Stimulated activated CD4-positive, alpha-beta T cell treated with anti-CD3 and anti-CD28 coated beads, Interleukin-15, amount 100 ng/mL, for 48 hours (primary cell): ENCODE results near the gene COLGALT1.
A peak's percentile ranks its signal among the peaks of the same experiment; 100 is the strongest.

Source experiments
- DNase-seq, 2 donors: peaks; one replicate each; pipeline ENCODE4 v3.0.0-alpha.2; 2020; ENCODE audit warnings: low read depth in 2 of 2

Gene COLGALT1

DNA sequence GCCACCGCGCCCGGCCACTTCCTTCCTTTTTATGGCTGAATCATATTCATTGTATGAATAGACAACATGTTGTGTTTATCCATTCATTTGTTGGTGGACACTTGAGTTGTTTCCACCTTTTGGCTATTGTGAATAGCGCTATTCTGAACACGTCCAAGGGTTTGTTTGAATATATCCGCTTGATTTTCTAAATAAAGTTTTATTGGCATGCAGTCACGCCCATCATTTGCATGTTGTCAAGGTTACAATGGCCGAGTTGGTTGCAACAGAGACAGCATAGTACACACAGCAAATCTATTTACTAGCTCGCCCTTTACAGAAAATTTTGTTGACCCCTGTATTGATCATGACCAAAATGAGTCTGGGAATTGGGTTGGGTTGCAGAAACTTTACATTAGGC, 43.5 kb downstream of the COLGALT1 start:
- DNase-seq, result no peak

DNA sequence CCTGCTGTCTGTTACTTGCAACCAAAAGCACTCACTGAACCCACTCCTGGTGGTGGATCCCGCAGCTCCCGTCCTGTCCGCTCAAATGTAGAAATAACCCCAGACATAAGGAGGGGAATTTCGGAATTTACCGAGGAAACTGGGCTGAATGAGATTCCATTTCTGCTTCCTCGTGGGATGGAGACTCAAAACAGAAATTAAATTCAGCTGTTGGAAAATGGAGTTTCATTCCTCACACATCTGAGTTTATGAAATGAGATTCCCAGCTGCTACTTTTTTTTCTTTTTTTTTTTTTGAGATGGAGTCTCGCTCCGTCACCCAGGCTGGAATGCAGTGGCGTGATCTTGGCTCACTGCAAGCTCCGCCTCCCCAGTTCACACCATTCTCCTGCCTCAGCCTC, 44.3 kb downstream of the COLGALT1 start:
- no peak for DNase-seq

DNA sequence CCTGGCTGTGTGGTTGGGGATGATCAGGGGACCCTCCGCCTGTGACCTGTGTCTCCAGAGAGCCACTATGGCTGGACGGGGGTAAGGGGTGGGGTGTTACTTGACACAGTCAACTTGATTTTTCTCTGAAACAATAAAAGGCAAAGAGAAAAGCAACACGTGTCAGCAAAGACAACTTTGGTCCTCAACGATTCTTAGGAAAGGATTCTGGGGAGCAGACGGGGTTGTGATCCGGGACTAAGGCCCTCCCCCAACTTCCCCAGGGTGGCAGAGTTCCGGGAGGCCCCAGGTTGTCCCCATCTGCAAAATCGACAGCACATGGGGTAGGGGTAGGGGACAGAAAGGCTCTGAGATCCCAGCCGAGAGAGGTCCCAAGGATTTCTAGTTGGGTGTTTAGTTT, 46.2 kb downstream of the COLGALT1 start:
- DNase-seq, result no peak

DNA sequence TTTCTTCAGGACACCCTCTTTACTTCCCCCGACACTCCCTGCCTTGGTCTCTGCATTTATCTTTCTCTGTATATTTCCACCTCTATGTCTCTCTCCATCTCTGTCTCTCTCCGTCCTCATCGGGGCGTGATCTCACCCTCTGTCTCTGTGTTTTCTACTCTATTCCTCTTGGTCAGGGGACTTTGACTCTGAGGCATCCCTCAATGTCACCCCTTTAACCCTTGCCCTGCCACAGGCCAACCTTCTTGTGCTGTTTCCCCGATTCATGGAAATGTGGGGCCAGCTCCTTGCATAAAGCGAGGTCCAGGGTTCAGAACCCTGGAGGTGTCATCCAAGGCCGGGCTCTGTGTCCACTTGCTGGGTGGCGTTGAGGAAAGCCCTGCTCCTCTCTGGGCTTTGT, 46.8 kb downstream of the COLGALT1 start:
- no peak for DNase-seq

DNA sequence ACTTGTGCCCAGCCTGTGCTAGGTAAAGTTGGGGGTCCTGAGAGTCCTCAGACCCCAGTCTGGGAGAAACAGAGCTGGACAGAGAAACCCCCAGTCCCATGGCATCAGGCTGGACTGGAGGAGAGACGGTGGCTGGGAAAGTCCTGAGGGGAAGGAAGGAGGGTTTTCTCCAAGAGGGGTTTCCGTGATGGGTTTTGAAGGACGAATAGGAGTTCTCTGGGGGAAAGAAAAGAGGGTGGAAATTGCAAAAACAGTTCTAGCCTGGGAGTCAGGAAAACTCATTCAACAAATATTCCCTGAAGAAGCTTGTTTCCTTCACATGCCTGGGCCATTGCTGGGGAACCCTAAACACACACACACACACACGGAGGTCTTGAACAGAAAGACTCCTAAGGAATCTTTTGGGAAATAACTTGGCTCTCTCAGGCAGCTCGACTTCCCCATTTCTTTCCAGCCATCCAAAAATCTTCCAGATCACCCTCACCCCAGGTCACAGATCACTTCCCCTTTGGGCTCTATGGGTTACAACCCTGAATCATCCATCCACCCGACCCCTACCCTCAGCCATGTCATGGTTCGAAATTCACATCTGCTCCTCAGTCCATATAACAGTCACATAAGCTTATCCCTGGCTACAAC, 47.5 kb downstream of the COLGALT1 start:
- no peak for DNase-seq

DNA sequence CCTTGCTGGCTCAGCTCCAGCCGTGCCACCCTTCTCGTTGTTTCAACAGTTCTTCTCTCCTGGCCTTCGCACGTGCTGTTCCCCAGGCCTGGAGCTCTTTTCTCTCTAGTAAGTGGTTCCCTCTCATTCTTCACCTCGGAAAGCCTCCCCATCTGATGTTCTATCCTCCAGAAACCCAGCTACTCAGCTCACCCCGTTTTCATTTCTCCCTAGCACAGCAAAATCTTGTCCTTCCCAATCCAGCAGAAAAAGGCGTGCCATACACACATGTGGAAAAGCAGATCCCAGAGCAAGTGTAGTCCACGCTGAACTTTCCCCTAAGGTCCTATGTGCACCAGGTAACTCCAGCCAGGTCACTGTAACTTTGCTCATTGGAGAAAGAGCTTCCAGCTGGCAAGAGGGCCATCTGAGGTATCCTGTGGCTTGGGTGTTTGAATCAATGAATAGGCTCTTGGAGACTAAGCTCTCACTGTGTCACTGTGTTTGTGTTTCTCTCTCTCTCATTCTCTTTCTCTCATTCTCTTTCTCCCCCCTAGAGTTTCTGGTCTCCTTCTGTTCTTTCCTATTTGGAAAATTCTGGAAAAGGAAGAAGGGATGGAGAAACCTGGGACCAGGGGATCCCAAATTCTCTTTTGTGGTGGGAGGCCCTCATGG, 49.0 kb downstream of the COLGALT1 start:
- no peak for DNase-seq

DNA sequence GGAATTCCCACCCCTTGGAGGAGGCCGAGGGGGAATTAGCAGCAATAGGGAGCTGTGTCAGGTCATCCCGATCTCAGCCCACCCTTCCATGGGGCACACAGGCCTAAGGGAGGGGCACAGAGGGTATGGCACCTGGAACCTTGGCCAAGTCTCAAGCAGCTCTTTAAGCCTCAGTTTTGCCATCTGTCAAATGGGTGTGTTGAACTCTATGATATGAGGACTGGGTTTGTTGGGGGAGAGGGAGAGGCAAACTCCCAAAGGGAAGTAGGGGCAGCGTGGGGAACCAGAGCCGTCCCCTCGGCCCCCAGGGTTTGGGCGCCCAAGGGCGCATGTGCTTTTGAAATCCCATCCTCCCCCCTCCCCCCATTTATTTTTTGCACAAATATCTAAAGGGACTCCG, 49.7 kb downstream of the COLGALT1 start:
- DNase-seq, result no peak

DNA sequence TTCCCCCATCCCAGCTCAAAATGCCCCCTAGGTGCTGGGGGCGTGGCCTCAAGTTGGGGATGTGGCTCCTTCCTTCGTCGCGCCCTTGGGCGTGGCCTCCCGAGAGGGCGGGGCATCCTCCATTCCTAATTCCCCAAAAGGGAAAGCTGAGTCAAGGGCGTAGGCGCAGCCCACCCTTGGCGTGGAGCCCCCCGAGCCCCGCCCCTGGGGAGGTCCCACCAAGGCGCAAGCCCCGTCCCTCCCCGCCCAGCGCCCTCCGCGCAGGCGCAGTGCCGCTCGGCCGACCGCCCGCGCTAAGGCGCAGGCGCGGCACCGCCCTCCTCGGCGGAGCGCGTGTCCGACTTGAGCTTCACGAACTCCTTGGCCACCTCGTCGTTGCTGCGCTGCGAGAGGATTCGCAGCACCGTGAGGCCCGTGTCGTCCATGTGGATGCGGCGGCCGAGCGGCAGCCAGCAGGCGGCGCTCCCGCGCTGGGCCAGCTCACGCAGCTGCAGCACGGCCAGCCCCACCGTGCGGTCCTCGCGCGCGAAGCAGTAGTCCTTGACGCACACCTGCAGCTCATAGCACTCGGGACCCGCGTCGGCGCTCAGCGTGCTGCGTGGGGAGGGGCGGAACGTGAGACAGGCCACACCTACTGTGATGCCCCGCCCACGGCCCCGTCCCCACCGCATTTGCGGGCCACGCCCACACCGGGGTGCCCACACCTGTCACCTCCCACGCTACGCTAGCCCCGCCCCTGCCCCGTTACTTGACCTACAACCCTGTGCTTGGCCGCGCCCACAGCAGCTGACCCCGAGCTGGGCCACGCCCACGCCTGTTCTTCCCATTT, 50.5 kb downstream of the COLGALT1 start:
- peak; percentile 80 to 81 for DNase-seq

DNA sequence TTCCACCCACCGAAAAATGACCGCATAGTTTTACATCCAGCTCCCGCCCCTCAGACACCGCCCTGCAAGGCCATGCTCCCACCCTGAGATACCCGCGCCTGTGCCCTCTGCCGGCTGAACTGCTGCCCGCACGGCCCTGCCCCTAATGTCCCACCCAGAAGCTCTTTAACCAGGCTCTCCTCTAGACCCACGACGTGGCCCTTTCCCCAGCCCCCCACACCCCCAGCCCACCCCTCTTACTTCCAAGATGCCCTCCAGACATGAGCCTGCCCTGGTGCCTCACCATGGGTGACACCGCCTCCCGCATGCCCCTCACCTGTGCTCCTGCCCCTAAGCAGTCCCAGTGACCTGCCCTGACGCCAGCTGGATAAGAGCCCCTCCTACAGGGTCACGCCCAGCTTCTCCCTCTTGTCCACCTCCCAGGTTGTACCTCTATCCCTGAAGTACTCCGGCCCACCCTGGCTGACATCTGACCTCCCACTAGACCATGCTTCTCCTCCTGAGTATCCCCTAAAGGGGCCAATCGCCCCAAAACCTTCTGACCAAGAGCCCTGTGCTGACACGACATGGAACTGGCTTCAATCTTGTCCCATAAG, 51.2 kb downstream of the COLGALT1 start:
- DNase-seq, result no peak

DNA sequence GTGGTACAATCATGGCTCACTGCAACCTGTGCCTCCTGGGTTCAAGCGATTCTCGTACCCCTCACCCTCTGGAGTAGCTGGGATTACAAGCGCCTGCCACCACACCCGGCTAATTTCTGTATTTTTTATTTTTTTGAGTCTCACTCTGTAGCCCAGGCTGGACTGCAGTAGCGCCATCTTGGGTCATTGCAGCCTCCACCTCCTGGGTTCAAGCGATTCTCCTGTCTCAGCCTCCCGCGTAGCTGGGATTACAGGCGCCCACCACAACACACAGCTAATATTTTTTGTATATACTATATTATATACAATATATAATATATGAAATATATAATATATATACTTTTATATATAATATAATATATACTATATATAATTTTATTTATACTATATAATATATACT, 52.5 kb downstream of the COLGALT1 start:
- no peak for DNase-seq

DNA sequence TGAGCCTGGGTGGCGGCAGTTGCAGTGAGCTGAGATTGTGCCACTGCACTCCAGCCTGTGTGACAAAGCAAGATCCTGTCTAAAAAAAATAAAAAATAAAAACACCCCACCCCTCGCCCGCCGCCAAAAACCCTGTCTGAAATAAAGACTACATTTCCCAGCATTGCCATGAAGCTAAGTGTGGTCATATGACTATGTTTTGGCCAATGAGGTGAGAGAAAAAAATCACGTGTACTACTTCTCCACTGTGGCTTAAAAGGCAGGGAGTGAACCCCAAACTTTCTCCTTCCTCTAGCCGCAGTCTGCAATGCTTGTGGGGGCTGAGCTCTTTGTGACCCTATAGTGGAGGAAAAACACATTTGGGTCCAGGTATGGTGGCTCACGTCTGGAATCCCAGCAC, 54.9 kb downstream of the COLGALT1 start:
- DNase-seq, result no peak

DNA sequence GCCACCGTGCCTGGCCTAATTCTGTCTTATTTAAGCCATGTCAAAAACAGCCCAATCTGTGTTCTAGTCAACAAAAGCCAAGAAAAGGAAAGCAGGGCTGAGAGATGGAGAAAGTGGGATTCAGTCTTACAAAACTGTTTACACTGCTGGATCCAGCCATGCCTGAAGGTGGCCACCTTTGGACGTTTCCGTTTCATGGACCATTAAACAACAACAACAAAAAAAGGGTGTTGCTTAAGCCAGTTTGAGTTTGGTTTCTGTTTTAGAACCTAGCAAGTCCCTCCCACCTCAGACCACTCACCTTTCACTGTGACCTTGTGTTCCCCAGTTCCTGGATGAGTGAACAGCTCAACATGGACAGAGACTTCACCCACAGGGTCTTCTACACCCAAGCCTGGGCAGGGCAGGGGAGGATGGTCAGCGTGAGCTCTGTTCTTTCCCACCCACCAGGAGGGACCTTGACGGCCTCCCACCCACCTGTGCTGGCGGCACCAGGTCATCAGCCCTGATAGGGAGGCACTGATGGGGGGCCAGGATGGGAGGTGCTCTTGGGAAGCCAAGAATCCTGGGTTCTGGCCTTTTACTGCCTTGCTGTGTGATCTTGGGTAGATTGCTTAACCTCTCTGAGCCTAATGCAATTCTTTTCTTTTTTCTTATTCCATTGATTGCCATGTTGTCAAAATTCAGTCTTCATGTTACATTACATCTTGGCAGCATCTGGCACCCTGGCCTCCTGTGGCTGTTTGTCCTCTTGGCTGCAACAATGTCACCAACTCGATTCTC, 56.2 kb downstream of the COLGALT1 start:
- no peak for DNase-seq

DNA sequence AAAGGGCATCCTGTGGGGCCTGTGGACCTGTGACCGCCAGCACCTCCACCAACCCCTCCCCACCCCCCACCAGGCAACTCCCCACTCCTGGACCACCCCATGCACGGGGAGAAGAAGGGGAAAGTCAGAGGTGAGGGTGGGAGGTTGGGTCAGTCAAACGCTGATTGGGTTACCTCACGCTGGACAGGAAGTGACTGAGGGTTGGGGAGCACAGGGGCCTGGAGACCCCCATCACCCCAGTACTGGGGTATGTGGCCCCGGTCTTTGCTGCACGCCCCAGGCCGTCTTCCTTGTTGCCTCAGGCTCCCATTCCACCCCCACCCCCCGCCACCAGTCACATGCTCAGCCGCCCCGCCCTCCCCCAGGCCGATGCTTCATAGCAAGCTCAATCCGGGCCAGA, 59.0 kb downstream of the COLGALT1 start:
- no peak for DNase-seq

DNA sequence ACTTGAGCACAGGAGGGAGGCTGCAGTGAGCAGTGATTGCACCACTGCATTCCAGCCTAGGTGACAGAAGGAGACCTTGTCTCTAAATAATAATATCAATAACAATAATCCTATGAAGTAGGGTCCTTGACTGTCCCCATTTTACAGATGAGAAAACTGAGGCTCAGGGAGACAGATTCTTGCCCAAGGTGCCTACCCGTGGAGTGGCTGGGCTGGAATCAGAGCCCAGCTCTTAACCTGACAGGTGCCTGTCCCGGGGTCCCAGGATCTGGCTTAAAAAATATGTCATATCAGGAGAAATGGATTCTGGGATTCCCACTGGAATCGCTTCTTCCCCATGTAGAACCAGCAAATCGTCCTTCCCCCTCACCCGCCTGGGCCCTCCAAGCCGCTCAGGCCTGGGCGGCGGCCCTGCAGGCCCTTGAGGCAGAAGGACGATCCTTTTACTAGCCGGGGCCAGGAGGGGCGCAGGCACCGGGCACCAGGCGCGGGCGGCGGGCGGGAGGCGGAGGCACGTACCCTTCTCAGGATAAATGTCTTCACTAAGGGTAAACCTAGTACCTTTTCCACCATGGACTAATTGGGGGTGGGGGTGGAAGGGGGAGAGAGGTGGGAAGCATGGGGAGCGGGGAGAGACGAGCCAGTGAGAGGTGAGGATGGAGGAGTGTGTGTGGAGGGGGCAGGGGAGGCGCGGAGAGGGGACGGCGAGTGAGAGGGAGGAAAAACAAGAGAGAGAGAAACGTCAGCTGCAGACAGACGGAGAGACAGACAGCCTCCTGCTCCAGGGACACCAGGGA, 60.6 kb downstream of the COLGALT1 start:
- DNase-seq, result no peak

DNA sequence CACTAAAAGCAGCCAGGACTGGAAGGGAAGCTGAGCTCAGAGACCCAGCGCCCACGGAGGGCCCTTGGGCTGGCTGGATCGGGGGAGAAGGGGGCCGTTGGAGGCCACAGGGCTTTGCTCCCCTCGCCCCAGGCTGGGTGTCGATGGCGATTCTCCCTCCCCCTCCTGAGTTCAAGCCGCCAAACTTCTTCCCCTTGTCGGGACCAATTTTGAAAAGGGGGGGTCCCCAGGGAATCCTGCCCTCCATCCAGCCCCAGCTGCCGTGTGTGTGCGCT, 61.2 kb downstream of the COLGALT1 start:
- DNase-seq, result no peak

DNA sequence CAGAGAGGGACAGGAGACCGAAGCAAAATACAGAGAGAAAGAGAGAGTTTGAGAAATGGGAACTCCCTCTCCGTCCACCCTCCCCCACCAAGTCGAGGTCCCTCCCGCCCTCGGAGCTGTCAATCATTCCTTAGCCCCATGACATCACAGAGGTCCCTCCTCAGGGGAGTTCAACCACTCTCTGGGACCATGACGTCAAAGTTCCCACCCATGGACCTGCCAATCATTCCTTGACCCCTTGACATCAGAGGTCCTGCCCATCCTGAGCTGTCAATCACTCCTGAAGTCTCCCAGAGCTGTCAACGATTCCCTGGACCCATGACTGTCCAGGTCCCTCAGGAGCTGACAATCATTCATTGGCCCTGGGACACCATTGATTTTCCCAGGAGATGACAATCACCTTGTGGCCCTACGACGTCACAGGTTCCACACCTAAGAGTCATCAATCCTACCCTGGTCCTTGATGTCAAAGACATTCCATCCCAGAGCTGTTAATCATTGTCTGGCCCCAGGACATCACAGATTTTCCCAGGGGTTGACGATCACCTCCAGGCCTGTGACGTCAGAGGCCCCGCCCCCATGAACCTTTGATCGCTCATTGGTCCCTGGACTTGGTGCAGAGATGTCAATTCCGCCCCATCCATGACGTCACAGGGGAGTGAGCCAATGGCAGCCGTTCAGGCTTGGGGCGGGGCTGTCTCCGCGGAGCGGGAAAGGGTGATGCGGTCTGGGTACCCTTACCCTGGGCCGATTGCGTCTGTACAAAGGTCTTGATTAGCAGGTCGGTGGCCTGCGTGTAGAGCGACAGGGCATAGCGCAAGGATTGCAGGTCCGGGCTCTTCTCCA, 61.7 kb downstream of the COLGALT1 start:
- DNase-seq, result no peak

DNA sequence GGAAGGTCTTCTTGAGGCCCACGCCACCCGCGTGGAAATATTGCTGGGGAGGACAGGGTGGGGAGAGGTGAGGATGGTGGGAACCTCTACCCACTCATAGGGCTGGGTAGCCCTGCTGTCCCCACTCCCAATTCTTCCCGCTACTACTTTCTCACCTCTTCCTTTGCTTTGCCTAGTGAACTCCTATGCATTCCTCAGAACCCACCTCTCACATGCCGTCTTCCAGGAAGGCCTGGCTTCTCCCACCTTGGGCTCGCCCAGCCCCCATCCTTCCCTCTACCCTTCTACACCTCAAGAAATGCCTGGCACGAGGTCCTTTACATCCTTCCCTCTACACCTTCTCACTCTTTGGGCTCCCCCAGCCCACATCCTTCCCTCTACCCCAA, 62.4 kb downstream of the COLGALT1 start:
- DNase-seq, result no peak

DNA sequence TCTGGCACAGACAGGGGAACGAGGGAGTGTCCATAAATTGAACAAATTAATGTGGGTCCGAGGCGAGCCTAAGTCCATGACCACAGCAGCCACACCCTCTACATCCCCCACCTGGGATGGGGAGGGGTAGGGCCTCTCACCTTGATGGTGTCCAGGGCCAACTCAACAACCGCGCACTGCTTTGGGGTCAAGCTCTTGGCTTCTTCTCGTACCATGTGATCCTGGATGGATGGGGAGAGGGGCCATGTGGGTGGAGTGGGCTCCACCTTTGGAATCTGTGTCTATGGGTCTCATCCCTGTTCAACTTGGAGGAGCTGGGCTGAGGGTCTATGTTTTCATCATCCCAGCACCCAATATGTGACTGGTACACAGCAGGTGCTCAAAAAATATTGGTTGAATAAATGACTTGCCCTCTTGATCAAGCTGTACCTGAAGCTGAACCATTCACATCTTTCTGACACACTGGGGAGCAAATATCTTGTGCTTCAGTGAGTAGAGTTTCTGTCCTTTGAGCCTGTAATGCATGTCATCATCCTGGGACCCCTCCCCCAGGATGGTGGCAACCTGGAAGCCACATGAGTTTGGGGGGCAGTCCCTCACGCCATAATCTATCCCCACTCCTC, 62.9 kb downstream of the COLGALT1 start:
- DNase-seq, result no peak

DNA sequence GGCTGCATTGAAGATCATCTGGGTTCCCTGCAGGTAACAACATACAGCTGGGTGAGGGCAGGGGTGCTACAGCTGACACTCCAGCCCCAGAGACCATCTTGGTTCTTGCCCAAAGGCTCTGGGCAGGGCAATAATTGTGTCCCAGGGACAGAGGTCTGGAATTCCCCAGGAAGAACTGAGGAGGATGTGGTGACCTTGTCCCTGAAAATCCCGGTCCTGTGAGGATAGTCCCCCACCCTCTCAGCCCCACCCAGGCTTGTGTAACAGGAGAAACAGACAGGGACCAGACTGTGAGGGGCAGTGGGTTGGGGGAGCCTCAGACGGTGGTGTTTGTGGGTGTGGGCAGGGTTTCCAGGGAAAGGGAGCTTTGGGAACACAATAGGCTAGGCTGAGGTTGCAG, 63.5 kb downstream of the COLGALT1 start:
- DNase-seq, result no peak

DNA sequence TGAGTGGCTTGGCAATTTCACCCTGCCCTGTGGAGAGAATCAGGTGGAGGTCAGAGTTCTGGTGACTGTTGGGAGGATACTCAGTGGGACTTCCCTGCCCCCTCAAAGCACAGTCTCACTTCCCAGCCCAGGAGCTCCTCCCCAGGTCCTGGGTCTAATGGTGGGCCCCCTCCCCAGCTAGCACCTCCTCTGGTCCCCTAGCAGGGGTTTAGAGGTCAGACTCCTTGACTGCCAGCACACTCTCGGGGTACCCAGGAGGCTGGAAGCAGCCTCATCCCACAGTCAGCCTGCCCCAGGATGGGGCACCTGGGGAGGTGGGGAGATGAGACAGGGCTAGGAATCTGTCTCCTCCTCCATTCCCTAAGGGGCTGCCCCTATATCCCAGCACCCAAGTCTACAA, 65.2 kb downstream of the COLGALT1 start:
- no peak for DNase-seq
